CD1c-positive myeloid dendritic cell (primary cell): ENCODE measurements around the gene RHEB.

ENCODE experiments used
- DNase-seq: peaks from one replicate; pipeline ENCODE4 v3.0.0-alpha.2; 2016; ENCODE audit errors: extremely low spot score

The RHEB gene

DNA sequence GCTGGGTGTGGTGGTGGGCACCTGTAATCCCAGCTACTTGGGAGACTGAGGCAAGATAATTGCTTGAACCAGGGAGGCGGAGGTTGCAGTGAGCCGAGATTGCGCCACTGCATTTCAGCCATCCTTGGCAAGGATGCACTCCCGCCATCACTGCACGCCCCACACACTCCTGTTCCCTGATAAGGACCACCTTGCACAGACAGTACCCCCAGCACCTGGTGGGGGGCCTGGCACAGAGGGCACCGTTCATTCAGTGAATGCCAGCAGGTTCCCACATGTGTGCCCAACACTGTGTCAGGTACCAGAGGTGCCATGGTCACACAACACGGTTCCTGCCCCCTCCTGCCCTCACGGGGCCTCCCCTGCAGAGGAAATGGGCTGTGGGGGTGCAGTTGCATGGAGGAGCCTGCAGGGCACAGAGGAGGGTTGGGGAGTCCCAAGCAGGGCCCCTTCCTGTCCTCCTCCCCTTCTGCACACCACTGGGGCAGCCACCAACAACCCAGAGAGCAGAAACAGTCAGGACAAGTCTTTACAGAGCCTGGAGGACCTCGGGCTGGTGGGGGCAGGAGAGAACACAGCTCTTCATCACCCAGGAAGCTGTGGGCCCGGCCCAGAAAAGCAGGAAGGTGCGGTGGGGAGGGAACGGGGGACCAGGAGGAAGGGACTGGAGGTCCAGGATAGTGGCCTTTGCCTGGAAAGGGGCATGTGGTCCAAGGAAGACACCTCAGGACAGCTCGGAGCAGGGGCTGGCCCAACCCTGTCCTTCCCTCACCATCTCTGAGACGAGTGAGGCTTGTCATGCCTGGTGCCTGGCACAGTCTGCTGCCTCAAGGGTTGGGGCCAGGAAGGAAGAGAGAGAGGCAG lies 86.8 kb downstream of the RHEB start:
- DNase-seq = peak; percentile 10

GRCh38 chr7:151431768-151432311 lies 87.9 kb downstream of the RHEB start:
- no peak for DNase-seq

- no peak for DNase-seq
These were observed 88.4 kb downstream of the RHEB start for GRCh38 chr7:151431281-151431767.

- DNase-seq = no peak
These were observed 89.1 kb downstream of the RHEB start for GRCh38 chr7:151430391-151431205.

- no peak for DNase-seq
These were observed 89.9 kb downstream of the RHEB start for GRCh38 chr7:151429560-151430331.

DNA sequence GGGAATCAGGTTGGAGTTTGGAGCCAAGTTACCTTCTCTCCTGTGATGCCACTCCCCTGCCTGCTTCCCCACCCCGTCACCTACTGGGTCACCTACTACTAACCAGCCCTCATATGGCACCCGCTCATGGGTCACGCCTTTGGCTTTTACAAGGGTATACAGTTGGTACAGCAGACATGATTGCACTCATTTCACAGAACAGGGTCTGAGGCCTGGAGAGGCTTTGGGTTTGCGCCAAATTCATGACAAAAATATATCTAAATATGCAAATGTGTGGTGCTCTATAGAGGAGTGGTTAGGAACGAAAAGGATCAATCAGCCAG lies 90.5 kb downstream of the RHEB start:
- DNase-seq = no peak

DNA sequence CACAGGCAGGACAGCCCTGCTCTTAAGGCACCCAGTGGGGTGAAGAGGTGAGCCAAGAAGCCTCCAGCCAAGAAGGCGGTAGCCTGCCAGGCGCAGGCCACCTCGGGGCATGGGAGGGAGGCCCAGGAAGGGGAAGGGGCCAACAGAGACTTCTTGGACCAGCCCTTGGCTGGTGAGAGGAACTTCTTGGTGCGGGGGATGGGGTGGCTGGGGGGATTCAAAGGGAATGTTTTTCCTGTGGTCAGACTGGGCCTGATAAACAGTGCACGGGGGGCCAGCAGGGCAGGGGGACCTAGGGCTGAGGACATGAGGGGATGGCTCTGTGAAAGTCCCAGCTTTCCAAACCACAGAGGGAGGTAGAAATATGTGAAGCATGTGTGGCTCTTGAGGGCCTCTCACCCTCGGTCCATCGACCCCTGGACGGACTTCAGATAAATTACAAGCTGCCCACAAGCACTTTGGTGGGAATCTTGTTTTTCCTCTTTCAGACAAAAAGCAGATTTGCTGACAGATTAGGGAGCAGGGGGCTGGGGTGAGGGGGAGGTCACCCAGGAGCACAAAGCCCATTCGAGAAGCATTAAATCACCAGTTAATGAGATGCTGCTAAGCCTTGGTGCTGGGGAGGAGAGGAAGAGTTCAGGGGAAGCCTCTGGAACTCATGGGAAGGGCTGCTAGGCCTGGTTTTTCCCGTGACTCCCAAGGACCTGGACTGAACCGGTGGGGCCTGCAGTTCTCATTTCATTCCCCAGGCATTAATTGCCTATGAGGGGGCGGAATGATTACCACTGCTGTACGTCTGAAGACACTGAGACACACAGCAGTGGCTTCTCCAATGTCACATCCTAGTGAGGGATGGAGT lies 91.1 kb downstream of the RHEB start:
- DNase-seq = no peak

DNA sequence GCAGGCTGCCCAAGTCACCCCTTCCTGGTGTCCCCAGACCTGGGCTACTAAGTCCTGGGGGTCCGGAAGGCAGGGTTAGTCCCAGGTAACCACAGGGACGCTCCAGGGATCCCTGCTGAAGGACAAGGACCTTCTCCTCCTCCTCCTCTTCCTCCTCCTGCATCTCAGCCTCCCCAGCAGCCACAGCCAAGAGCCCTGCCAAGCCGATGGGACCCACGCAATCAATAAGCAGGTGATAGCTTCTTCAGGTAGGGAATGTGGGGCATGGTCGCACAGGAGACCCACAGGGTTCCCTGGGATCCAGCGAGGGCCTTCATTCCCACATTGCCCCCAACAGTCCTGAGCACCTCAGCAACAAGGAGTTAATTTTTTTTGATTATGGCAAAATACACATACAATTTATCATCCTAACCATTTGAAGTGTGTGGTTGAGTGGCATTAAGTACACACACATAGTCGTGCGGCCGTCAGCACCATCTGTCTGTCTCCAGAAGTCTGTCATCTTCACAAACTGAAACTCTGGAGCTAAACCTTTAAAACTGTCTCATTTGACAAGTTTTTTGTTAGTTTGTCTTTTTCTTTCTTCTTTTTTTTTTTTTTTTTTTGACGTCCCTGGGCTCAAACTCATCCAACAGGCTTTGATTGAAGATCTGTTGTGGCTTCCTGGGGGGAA lies 91.9 kb downstream of the RHEB start:
- no peak for DNase-seq

DNA sequence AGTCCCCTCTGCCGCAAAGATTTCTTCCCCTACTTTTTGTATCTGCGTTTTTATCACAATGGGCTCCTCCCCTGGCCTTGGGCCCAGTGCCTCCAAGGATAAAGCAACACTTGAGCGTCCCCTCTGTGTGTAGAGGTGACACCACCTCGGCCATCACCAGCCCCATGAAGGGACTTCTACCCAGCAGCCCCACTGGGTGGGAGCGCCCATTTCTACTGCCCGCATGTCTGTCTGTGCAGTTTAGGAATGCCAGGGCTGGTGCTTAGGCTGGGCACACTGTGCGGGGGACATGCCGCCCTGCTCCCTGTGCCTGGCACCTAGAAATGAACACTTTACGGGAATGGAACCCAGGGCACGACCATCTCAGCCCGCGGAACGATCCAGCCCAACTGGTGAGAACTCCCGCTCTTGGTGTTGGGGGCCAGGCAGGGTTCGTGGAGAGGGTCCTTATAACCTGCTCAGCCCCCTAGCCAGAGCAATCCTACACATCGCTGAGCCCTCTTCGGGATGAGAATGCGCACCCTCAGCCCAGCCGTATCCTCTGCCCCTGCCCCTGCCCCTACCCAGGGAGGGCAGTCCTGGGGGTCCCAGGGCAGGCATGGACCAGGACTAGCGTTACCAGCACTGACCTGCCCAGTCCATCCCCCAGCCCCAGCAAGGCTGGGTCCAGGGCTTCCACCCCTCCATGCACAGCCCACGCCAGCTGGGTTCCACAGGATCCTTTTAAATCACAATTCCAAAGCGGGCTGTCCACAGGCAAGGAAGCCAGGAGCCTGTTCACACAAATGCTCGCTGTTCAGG lies 92.6 kb downstream of the RHEB start:
- DNase-seq = no peak

DNA sequence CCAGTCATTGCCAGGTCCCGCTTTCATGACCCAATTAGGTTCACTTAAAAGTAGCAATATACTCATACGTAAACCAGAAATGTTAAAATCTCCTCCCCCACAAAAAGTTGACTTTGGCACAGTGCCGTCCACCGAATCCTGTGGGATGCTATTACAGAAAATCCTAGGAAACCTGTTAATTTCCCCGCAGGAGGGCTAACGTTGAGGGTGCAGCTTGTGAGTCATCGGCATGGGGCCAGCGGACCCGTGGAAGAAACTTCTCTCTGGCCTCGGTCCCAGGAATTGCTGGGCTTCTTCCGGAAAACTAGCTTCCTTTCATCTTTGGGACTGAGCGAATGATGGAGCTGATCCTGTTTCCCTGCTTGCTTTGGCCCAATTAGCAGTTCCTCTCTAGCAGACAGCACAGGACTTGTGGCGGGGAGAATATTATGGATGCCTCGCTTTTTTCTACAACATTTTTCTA lies 93.2 kb downstream of the RHEB start:
- DNase-seq = no peak

DNA sequence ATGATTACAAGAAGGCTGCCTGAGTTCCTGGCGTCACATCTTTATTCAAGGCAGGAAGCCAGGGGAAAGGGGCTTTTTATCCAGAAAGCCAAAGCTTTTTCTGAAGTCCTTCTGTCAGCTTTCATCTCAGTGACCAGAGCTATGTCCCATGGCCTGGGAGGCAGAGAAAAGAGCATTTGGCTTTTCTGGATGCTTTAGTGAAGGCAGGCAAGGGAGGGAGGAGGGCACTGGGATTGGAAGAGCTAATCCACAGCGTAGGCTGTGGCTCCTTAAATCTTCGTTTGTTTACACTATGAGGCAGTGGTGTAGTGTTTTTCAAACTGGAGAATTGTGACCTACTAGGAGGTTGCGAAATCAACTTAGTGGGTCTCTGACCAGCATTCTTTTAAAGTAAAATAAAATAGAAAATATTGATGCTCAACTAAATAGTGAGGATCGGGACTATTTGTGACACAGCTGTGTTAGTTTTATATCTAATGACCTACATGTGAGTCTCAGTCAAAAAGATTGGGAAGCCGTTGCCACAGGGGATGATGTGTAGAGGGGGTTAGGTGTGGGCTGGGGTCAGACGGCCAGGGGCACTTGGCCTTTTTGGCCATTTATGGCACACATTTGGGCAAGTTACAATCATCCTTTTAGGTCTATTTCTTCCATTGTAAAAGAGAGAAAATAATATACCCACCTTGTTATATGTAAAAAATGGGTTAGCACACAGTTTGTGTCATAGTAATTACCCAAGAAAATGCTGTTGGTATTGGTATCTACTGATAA lies 93.8 kb downstream of the RHEB start:
- DNase-seq = no peak

DNA sequence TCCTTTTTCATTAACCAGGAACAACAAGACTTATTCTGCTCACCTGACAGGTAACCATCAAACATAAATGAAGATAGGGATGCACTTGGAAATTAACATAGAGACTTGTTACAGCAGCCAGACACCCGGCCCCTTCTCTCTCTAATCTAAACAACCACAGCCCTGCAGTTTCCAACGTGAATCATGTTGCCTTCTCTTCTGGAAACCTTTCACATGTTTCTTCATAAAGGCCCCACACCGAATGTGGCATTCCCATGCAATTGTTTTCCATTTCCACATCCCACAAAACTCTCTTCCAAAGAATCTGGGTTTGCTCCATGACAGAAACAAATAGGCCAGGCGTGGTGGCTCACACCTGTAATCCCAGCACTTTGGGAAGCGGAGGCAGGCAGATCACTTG lies 94.9 kb downstream of the RHEB start:
- DNase-seq = no peak

DNA sequence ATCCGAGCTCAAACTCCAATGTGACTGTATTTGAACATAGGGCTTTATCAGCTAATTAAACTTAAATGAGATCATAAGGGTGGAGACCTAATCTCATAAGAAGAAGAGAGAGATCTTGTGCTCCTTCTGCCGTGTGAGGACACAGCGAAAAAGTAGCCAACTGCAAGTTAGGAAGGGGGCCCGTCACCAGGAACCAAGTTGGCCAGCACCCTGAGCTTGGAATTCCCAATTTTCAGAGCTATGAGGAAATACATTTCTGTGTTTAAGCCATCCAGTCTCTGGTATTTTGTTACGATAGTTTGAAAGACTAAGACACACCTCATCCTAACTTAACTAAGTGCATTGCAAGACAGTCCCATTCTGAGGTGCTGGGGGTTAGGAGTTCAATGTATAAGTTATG lies 95.8 kb downstream of the RHEB start:
- DNase-seq = no peak

DNA sequence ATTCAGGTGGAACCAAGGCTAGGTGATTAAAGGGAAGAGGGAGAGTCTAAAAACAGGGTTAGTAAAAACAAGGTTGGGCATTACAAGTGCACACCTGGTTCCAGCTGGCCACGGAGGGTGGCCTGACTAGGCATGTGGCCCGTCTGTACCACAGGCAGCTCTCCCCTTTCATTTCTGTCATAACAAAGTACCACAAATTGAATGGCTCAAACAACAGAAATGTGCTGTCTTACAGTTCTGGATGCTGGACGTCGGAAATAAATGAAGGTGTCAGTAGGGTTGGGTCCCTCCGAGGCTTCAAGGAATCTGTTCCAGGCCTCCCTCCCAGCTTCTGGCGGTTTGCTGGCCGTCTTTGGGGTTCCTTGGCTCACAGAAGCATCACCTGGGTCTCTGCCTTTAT lies 96.5 kb downstream of the RHEB start:
- DNase-seq = no peak

GRCh38 chr7:151422212-151422611 lies 97.5 kb downstream of the RHEB start:
- DNase-seq = no peak

DNA sequence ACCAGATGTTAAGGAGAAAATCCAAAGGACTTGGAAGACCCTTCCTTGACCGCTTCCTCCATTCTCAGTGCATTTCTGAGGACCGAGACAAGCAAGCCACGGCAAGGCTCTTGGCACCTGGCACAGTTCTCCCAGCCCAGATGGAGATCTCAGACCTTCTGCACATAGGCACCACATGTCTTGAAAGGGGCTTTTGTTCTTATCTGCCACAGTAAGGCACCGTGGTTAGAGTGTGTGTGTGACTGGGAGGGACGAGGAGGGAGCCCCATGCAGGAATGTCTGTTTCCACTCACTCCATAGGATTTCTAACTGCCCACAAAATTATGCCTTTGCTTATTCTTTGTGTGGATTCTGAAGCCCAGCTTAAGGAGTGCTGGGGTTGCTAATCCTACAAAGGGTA lies 99.6 kb downstream of the RHEB start:
- DNase-seq = no peak

- peak; percentile 13 for DNase-seq
These were observed 102.8 kb downstream of the RHEB start for GRCh38 chr7:151416941-151417315.

- no peak for DNase-seq
These were observed 103.4 kb downstream of the RHEB start for GRCh38 chr7:151416112-151416940.
